ENCODE results near the gene CRYBA2. TPM values are rescaled to one million over a fixed set of nuclear protein-coding genes. Genes with fewer than 3 reads are reported as not detected.

The CRYBA2 gene
- total RNA-seq, 1 donor from 2014 or later, result 77.3 TPM

- TF ChIP-seq CTCF (conservative IDR thresholded peaks at IDR 0.05), result no peak
- Mint-ChIP-seq H3K27ac (no peak overlapping the region), H3K4me3 (no peak overlapping the region), H3K36me3 (no peaks in the 10 kb centered on the region), H3K4me1 (ENCODE audit: unreplicated experiment) (no peaks in the 10 kb centered on the region), H3K27me3 (peaks cover 47% of the 10 kb centered on the region), H3K9me3 (no peaks in the 10 kb centered on the region)
- no peak for DNase-seq (ENCODE audit: extremely low spot score, unreplicated experiment)
Measured at GRCh38 chr2:219022041-219022440, 28.8 kb upstream of the CRYBA2 start.

GRCh38 chr2:219021591-219021990, 28.4 kb upstream of the CRYBA2 start:
- no peaks in the 10 kb centered on the region for H3K36me3 Mint-ChIP-seq
- H3K27ac Mint-ChIP-seq, result no peak overlapping the region
- no peak overlapping the region for H3K4me3 Mint-ChIP-seq
- H3K4me1 Mint-ChIP-seq (ENCODE audit: unreplicated experiment), result no peaks in the 10 kb centered on the region
- H3K27me3 Mint-ChIP-seq, result peaks cover 47% of the 10 kb centered on the region
- H3K9me3 Mint-ChIP-seq, result no peaks in the 10 kb centered on the region
- DNase-seq (ENCODE audit: extremely low spot score, unreplicated experiment), result no peak
- no peak for TF ChIP-seq CTCF (conservative IDR thresholded peaks at IDR 0.05)

- H3K27ac Mint-ChIP-seq, result no peak overlapping the region
Measured at GRCh38 chr2:219020604-219021365, 27.6 kb upstream of the CRYBA2 start.

GRCh38 chr2:219019436-219019835, 26.2 kb upstream of the CRYBA2 start:
- TF ChIP-seq CTCF (conservative IDR thresholded peaks at IDR 0.05), result no peak
- Mint-ChIP-seq H3K9me3 (no peaks in the 10 kb centered on the region), H3K27ac (no peak overlapping the region), H3K27me3 (peaks cover 51% of the 10 kb centered on the region), H3K4me1 (ENCODE audit: unreplicated experiment) (no peaks in the 10 kb centered on the region), H3K36me3 (no peaks in the 10 kb centered on the region), H3K4me3 (no peak overlapping the region)
- DNase-seq (ENCODE audit: extremely low spot score, unreplicated experiment), result no peak

More at GRCh38 chr2:219020604-219021365, 27.6 kb upstream of the CRYBA2 start:
- Mint-ChIP-seq H3K9me3 (no peaks in the 10 kb centered on the region), H3K27me3 (peaks cover 48% of the 10 kb centered on the region), H3K36me3 (no peaks in the 10 kb centered on the region), H3K4me1 (ENCODE audit: unreplicated experiment) (no peaks in the 10 kb centered on the region), H3K4me3 (no peak overlapping the region)
- no peak for DNase-seq (ENCODE audit: extremely low spot score, unreplicated experiment)
- TF ChIP-seq CTCF (conservative IDR thresholded peaks at IDR 0.05), result no peak

GRCh38 chr2:219018726-219019125, 25.5 kb upstream of the CRYBA2 start:
- peaks cover 59% of the 10 kb centered on the region for H3K27me3 Mint-ChIP-seq
- no peaks in the 10 kb centered on the region for H3K9me3 Mint-ChIP-seq
- no peak for DNase-seq (ENCODE audit: extremely low spot score, unreplicated experiment)
- H3K27ac Mint-ChIP-seq, result no peak overlapping the region
- H3K36me3 Mint-ChIP-seq, result no peaks in the 10 kb centered on the region
- TF ChIP-seq CTCF (conservative IDR thresholded peaks at IDR 0.05), result no peak
- H3K4me3 Mint-ChIP-seq, result no peak overlapping the region
- no peaks in the 10 kb centered on the region for H3K4me1 Mint-ChIP-seq (ENCODE audit: unreplicated experiment)

Measured in type B pancreatic cell (in vitro differentiated cells).